GM23338 (cell line): ENCODE results near the gene DNASE1L2.

Experiments
- EZH2 ChIP-seq: fragments of 200-600 bp; sonication (generic); IDR thresholded peaks from one replicate; pipeline ENCODE4 v1.8.0; 2017; ENCODE audit warnings: antibody characterized with exemption, mild to moderate bottlenecking, low read depth; ENCODE audit not compliant: unreplicated experiment
- EZH2phosphoT487 ChIP-seq: fragments of 200-600 bp; sonication (generic); IDR thresholded peaks from one replicate; pipeline ENCODE4 v1.8.1; 2018; ENCODE audit warnings: antibody characterized with exemption; ENCODE audit not compliant: unreplicated experiment

DNA sequence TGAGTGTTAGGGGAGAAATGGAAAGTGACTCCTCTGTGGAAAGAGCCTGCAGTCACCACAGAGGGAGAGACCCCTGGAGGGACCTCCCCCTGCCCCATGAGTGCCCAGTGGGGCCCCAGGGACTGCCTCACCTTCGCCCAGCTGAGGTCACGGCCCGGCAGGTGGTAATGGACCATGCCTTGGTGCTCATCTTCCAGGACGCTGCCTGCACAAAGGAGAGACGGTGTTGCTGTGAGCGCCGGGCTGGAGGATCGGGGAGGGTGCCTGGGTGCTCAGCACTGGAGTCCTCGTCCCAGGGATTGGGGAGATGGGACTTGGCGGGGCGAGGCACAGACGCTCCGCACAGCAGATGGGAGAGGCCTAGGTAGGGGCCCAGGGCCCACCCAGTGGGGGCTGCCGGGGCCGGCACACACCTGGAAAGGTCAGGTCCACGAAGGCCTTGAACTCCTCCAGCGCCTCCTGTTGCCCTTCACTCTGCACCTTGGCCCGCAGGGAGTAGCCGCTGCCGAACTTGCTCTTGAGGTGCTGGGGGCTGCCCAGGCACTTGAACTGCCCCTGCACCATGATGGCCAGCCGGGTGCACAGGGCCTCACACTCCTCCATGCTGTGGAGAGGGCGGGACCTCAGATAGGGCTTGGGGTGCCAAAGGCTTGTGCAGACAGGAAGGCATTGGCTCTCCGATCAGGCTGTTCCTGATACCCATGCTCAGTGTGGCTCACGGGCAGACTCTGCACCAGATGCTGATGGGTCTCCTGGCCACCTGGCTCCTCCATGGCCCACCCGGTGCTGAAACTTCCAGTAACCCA lies 41.4 kb downstream of the DNASE1L2 start:
- TF ChIP-seq EZH2phosphoT487 (no peak), EZH2 (no peak)
